GM21723 (cell line): ENCODE data around the gene SMG7.

ENCODE experiments used
- ATAC-seq: cut with Tn5 transposase; IDR thresholded peaks from one replicate; pipeline ENCODE4 v1.9.1; 2021; ENCODE audit warnings: mild to moderate bottlenecking, moderate library complexity; ENCODE audit not compliant: unreplicated experiment

Gene SMG7

GRCh38 chr1:183588827-183589226 lies 116.5 kb downstream of the SMG7 start:
- ATAC-seq, result no peak

GRCh38 chr1:183589384-183589783 lies 117.1 kb downstream of the SMG7 start:
- no peak for ATAC-seq

GRCh38 chr1:183589874-183590243 lies 117.6 kb downstream of the SMG7 start:
- ATAC-seq, result peak; percentile 25

DNA sequence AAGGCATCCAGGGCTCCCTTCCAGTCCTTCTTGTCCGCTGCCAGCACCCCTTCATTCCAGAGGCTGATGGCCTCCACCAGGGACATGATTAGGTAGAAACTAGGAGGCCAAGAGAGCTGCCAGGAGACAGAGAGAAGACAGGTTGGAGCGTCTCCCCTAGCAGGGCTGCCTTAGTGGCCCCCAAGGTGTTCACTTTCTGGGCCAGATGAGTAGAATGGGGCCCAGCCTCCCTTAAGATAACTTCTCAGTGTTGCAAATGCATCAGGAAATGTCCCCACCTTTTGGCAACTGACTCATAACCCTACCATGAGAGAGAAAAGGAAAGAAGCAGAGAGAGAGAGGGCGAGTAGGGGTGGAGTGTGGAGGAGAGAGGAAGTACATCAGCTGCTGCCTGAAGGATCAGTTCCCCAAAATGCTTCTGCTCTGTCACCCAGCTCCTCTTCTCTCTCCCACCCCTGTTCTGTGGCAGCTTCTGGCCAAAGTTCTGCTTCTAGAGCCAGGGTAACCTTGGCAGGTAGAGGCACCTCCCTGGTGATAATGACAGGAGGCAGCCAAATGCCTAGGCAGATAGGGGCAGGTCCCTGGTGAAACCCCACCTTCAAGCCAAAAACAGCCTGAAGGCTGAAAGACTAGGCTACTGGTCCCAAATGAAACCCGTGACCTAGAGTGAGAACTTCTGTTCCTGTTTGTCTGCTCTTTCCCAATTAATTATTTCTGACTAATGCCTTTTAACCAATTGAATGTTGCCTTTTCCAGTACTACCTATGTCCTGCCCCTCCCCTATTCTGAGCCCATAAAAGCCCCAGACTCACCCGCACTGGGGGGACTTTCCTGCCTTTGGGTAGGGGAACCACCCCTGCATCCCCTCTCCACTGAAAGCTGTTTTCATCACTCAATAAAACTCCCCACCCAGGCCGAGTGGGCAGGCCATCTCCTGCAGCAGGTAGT lies 118.2 kb downstream of the SMG7 start, which contains the start of gene NCF2:
NCF2 (minus strand) TSS at position 216 of the 948 bp plus-strand sequence; CDS start at position 86, 130 bp downstream.
- peak; percentile 85 for ATAC-seq

GRCh38 chr1:183592733-183593132 lies 120.4 kb downstream of the SMG7 start:
- no peak for ATAC-seq

DNA sequence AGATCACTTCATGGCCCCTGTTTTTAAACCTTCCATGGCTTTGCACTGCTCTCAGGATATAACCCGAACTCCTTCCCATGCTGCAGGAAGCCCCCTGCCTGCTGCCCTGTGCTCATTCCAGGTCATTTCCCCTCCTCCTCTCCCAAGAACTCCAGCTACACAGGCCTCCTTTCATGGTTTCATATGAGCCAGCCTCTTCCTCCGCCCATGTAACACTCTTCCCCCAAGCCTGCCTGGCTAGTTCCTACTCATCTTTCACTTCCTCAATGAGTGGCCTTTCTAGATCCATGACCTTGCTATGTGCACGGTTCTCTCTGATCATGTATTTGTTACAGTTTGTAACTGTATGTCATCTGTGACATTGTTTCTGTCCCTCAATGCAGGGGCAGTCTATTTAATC lies 121.1 kb downstream of the SMG7 start:
- peak; percentile 40 for ATAC-seq

- ATAC-seq, result no peak
Measured at GRCh38 chr1:183595537-183595936, 123.2 kb downstream of the SMG7 start.

DNA sequence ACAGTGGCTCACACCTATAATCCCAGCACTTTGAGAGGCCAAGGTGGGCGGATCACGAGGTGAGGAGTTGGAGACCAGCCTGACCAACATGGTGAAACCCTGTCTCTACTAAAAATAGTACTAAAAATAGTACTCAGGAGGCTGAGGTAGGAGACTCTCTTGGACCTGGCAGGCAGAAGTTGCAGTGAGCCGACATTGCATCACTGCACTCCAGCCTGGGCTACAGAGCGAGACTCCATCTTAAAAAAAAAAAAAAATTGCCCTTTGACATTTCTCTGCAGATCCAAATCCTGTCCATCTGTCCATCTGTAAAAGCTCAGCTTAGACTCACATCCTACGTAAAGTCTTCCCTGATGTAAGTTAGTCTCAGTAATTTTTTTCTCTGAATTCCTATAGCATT lies 124.2 kb downstream of the SMG7 start:
- no peak for ATAC-seq

DNA sequence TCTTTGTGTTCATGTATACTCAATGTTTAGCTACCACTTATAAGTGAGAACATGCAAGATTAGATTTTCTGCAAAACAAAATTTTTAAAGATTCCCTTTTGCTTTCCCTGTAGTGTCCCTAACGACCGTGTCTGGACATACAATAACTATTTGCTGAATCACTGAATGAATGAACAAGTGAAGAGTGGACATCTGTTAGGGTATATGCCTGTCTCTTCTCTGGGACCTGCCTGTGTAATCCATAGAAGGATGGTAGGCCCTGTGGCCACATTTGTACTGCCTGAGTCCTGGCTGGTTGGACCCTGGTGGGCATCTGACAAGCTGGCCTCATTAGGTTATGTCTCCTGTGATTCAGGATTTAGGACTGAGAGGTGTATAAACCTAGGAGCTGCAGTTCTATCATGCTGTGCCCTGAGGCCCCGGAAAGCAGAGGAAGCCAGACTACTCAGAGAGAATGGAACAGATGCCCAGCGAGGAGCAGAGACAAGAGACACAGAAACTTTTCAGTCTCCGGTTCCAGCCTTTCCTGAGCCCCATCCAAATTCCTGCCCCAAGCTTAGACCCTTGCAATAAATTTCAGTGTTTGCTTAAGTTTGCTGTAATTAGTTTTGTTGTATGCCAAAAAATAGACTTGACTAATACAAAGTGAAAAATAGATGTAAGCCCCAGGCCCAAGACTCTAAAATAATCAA lies 125.5 kb downstream of the SMG7 start:
- no peak for ATAC-seq

- ATAC-seq, result peak; percentile 83
Measured at GRCh38 chr1:183598386-183598785, 126.1 kb downstream of the SMG7 start.

DNA sequence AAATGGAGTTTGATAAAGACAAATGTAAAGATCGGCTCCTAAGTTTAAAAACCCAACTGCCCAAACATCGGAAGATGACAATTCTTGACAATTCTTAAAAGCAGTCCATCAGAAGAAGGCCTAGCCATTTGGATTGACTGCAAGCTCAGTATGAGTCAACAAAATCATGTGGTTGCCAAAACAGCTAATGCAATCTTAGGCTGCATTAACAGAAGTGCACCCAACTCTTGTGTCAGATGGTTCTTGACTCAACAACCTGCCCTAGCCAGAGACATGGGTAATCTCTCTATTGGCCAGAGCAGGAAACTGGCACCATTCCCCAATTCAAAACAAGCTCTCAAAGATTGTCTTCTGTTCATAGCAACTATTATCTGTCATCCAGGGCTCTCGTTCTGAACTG lies 127.8 kb downstream of the SMG7 start:
- ATAC-seq, result no peak

DNA sequence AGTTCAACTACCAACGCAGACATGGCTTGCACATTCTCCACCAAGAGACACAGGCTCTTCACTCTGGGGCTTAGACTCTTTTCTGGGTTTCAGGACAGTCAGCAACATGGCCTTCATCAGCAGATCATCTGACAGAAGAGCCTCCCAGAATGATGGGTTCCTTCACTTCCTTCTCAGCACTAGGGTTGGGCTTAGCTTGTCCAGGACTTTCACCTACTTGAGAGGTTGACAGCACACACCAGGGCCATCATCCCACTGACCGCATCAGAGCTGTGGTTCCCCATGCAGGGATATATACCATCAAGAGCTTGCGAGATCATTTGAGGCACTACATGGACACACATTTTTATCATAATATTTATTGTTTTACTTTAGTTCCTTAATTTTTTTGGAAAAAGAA lies 128.3 kb downstream of the SMG7 start:
- no peak for ATAC-seq

GRCh38 chr1:183602510-183602909 lies 130.2 kb downstream of the SMG7 start:
- ATAC-seq, result no peak
